ENCODE measurements around the gene BMP6.

The BMP6 gene

GRCh38 chr6:7684076-7684475 lies 41.8 kb upstream of the BMP6 start:
- no peaks in the 10 kb centered on the region for H3K9me3 ChIP-seq (ENCODE audit: control insufficient read depth, low read length)
- H2BK12ac ChIP-seq (ENCODE audit: low read length in 2 of 2), result no peak overlapping the region
- H2BK15ac ChIP-seq (ENCODE audit: low read depth, poor library complexity, severe bottlenecking), result no peak overlapping the region
- H4K8ac ChIP-seq (ENCODE audit: low read length), result no peak overlapping the region
- H2AK5ac ChIP-seq (ENCODE audit: low read length, severe bottlenecking), result no peak overlapping the region
- H3K18ac ChIP-seq (ENCODE audit: low read depth in 1 of 2, low read length in 2 of 2), result no peak overlapping the region
- H4K91ac ChIP-seq (ENCODE audit: low read length), result no peak overlapping the region
- H2AFZ ChIP-seq (ENCODE audit: low read depth, low read length), result no peak overlapping the region
- H2BK5ac ChIP-seq (ENCODE audit: low read depth, low read length, poor library complexity, severe bottlenecking), result no peak overlapping the region
- no peak overlapping the region for H3K4me3 ChIP-seq (ENCODE audit: insufficient read depth in 1 of 2, low read depth in 1 of 2, low read length in 2 of 2)
- H3K79me1 ChIP-seq (replicated peaks; ENCODE audit: low read length, poor library complexity, severe bottlenecking), result no peaks in the 10 kb centered on the region
- H3K23ac ChIP-seq (ENCODE audit: low read length in 2 of 2), result no peak overlapping the region
- no peak for DNase-seq
- WGBS, result 55% methylated on average over 1 of the region's 1 CpG
- H3K36me3 ChIP-seq (ENCODE audit: control insufficient read depth in 1 of 2, insufficient read depth in 2 of 2, low read depth in 1 of 2, low read length in 2 of 2), result no peaks in the 10 kb centered on the region
- no peak overlapping the region for H3K9ac ChIP-seq (ENCODE audit: low read length)
- no peak overlapping the region for H3K4me2 ChIP-seq (ENCODE audit: low read length, poor library complexity, severe bottlenecking)
- H3K4me1 ChIP-seq (ENCODE audit: control insufficient read depth, insufficient read depth, low read depth, low read length), result no peaks in the 10 kb centered on the region
- no peak overlapping the region for H2BK120ac ChIP-seq (ENCODE audit: low read depth, low read length)
- no peak overlapping the region for H3K27ac ChIP-seq (ENCODE audit: low read length, poor library complexity, severe bottlenecking)
- H3K27me3 ChIP-seq (ENCODE audit: control insufficient read depth in 1 of 2, insufficient read depth in 1 of 2, low read length in 2 of 2), result peaks cover 0 to 4% of the 10 kb centered on the region in 2 experiments
- H3K14ac ChIP-seq (ENCODE audit: low read length in 2 of 2), result no peak overlapping the region
- H3K4ac ChIP-seq (ENCODE audit: low read depth in 1 of 2, low read length in 2 of 2), result no peak overlapping the region

GRCh38 chr6:7684843-7685242 lies 41.1 kb upstream of the BMP6 start:
- Histone ChIP-seq H3K23ac (ENCODE audit: low read length in 2 of 2) (no peak overlapping the region), H3K4ac (ENCODE audit: low read depth in 1 of 2, low read length in 2 of 2) (no peak overlapping the region), H3K4me3 (ENCODE audit: insufficient read depth in 1 of 2, low read depth in 1 of 2, low read length in 2 of 2) (no peak overlapping the region), H2AFZ (ENCODE audit: low read depth, low read length) (peak overlapping the region; percentile 10), H3K4me1 (ENCODE audit: control insufficient read depth, insufficient read depth, low read depth, low read length) (no peaks in the 10 kb centered on the region), H2BK120ac (ENCODE audit: low read depth, low read length) (no peak overlapping the region), H3K18ac (ENCODE audit: low read depth in 1 of 2, low read length in 2 of 2) (no peak overlapping the region), H3K79me1 (replicated peaks; ENCODE audit: low read length, poor library complexity, severe bottlenecking) (no peaks in the 10 kb centered on the region), H3K27ac (ENCODE audit: low read length, poor library complexity, severe bottlenecking) (no peak overlapping the region), H3K4me2 (ENCODE audit: low read length, poor library complexity, severe bottlenecking) (no peak overlapping the region), H4K91ac (ENCODE audit: low read length) (no peak overlapping the region), H3K14ac (ENCODE audit: low read length in 2 of 2) (no peak overlapping the region), H3K27me3 (ENCODE audit: control insufficient read depth in 1 of 2, insufficient read depth in 1 of 2, low read length in 2 of 2) (peaks cover 0 to 4% of the 10 kb centered on the region in 2 experiments), H2BK5ac (ENCODE audit: low read depth, low read length, poor library complexity, severe bottlenecking) (no peak overlapping the region), H2AK5ac (ENCODE audit: low read length, severe bottlenecking) (no peak overlapping the region), H4K8ac (ENCODE audit: low read length) (no peak overlapping the region), H3K36me3 (ENCODE audit: control insufficient read depth in 1 of 2, insufficient read depth in 2 of 2, low read depth in 1 of 2, low read length in 2 of 2) (no peaks in the 10 kb centered on the region), H3K9me3 (ENCODE audit: control insufficient read depth, low read length) (no peaks in the 10 kb centered on the region), H2BK12ac (ENCODE audit: low read length in 2 of 2) (no peak overlapping the region), H3K9ac (ENCODE audit: low read length) (no peak overlapping the region), H2BK15ac (ENCODE audit: low read depth, poor library complexity, severe bottlenecking) (no peak overlapping the region)
- DNase-seq, result no peak
- WGBS, result 73% methylated on average over 3 of the region's 4 CpGs

GRCh38 chr6:7685276-7685675 lies 40.6 kb upstream of the BMP6 start:
- H3K27ac ChIP-seq (ENCODE audit: low read length, poor library complexity, severe bottlenecking), result no peak overlapping the region

GRCh38 chr6:7687145-7688111 lies 38.5 kb upstream of the BMP6 start:
- peaks cover 8% of the 10 kb centered on the region for H3K4me1 ChIP-seq (ENCODE audit: control insufficient read depth, insufficient read depth, low read depth, low read length)
- H3K14ac ChIP-seq (ENCODE audit: low read length in 2 of 2), result no peak overlapping the region
- H2BK12ac ChIP-seq (ENCODE audit: low read length in 2 of 2), result no peak overlapping the region
- H3K27ac ChIP-seq (ENCODE audit: low read length, poor library complexity, severe bottlenecking), result no peak overlapping the region
- H3K9me3 ChIP-seq (ENCODE audit: control insufficient read depth, low read length), result no peaks in the 10 kb centered on the region
- no peak for DNase-seq
- H3K36me3 ChIP-seq (ENCODE audit: control insufficient read depth in 1 of 2, insufficient read depth in 2 of 2, low read depth in 1 of 2, low read length in 2 of 2), result no peaks in the 10 kb centered on the region
- no peak overlapping the region for H4K8ac ChIP-seq (ENCODE audit: low read length)
- H2BK15ac ChIP-seq (ENCODE audit: low read depth, poor library complexity, severe bottlenecking), result no peak overlapping the region
- H2BK5ac ChIP-seq (ENCODE audit: low read depth, low read length, poor library complexity, severe bottlenecking), result no peak overlapping the region
- H3K27me3 ChIP-seq (ENCODE audit: control insufficient read depth in 1 of 2, insufficient read depth in 1 of 2, low read length in 2 of 2), result peaks cover 0 to 3% of the 10 kb centered on the region in 2 experiments
- 83% methylated on average over 5 of the region's 8 CpGs for WGBS
- H3K4me2 ChIP-seq (ENCODE audit: low read length, poor library complexity, severe bottlenecking), result no peak overlapping the region
- no peak overlapping the region for H2BK120ac ChIP-seq (ENCODE audit: low read depth, low read length)
- H3K23ac ChIP-seq (ENCODE audit: low read length in 2 of 2), result no peak overlapping the region
- no peak overlapping the region for H2AFZ ChIP-seq (ENCODE audit: low read depth, low read length)
- H3K4ac ChIP-seq (ENCODE audit: low read depth in 1 of 2, low read length in 2 of 2), result no peak overlapping the region
- H2AK5ac ChIP-seq (ENCODE audit: low read length, severe bottlenecking), result no peak overlapping the region
- H4K91ac ChIP-seq (ENCODE audit: low read length), result no peak overlapping the region
- no peak overlapping the region for H3K18ac ChIP-seq (ENCODE audit: low read depth in 1 of 2, low read length in 2 of 2)
- H3K79me1 ChIP-seq (replicated peaks; ENCODE audit: low read length, poor library complexity, severe bottlenecking), result no peaks in the 10 kb centered on the region
- no peak overlapping the region for H3K9ac ChIP-seq (ENCODE audit: low read length)
- no peak overlapping the region for H3K4me3 ChIP-seq (ENCODE audit: insufficient read depth in 1 of 2, low read depth in 1 of 2, low read length in 2 of 2)

More at GRCh38 chr6:7685276-7685675, 40.6 kb upstream of the BMP6 start:
- Histone ChIP-seq H3K4me3 (ENCODE audit: insufficient read depth in 1 of 2, low read depth in 1 of 2, low read length in 2 of 2) (no peak overlapping the region), H3K14ac (ENCODE audit: low read length in 2 of 2) (no peak overlapping the region), H2AFZ (ENCODE audit: low read depth, low read length) (peak overlapping the region; percentile 10), H2AK5ac (ENCODE audit: low read length, severe bottlenecking) (no peak overlapping the region), H2BK12ac (ENCODE audit: low read length in 2 of 2) (no peak overlapping the region), H2BK5ac (ENCODE audit: low read depth, low read length, poor library complexity, severe bottlenecking) (no peak overlapping the region), H3K4ac (ENCODE audit: low read depth in 1 of 2, low read length in 2 of 2) (no peak overlapping the region), H3K27me3 (ENCODE audit: control insufficient read depth in 1 of 2, insufficient read depth in 1 of 2, low read length in 2 of 2) (peaks cover 0 to 4% of the 10 kb centered on the region in 2 experiments), H4K8ac (ENCODE audit: low read length) (no peak overlapping the region), H3K18ac (ENCODE audit: low read depth in 1 of 2, low read length in 2 of 2) (no peak overlapping the region), H3K9ac (ENCODE audit: low read length) (no peak overlapping the region), H3K4me2 (ENCODE audit: low read length, poor library complexity, severe bottlenecking) (no peak overlapping the region), H3K79me1 (replicated peaks; ENCODE audit: low read length, poor library complexity, severe bottlenecking) (no peaks in the 10 kb centered on the region), H4K91ac (ENCODE audit: low read length) (no peak overlapping the region), H2BK15ac (ENCODE audit: low read depth, poor library complexity, severe bottlenecking) (no peak overlapping the region), H3K36me3 (ENCODE audit: control insufficient read depth in 1 of 2, insufficient read depth in 2 of 2, low read depth in 1 of 2, low read length in 2 of 2) (no peaks in the 10 kb centered on the region), H3K23ac (ENCODE audit: low read length in 2 of 2) (no peak overlapping the region), H3K9me3 (ENCODE audit: control insufficient read depth, low read length) (no peaks in the 10 kb centered on the region), H3K4me1 (ENCODE audit: control insufficient read depth, insufficient read depth, low read depth, low read length) (no peaks in the 10 kb centered on the region), H2BK120ac (ENCODE audit: low read depth, low read length) (no peak overlapping the region)
- WGBS, result no CpG with 5 or more reads among the region's 1 CpG
- no peak for DNase-seq
